NCI-H460 (cell line): ENCODE results near the gene ATXN7L1. TPM values are rescaled to one million over a fixed set of nuclear protein-coding genes. Genes with fewer than 3 reads are reported as not detected.
A peak's percentile ranks its signal among the peaks of the same experiment; 100 is the strongest.

Source experiments
- DNase-seq: peaks from one replicate; pipeline ENCODE4 v3.0.0-alpha.2; 2016; ENCODE audit warnings: low read depth; ENCODE audit errors: extremely low read depth
- total RNA-seq: library from RNA; depleted of rRNA; stranded (reverse); fragments of >200 nt; shearing (Covaris generic); gene quantifications from 2 replicates; pipeline ENCODE4 v1.2.3, GENCODE V29; 2014

The ATXN7L1 gene
- total RNA-seq, 1 experiment from 2014 or later, result 4.9 TPM

- peak; percentile 94 for DNase-seq
These were observed 45.7 kb downstream of the ATXN7L1 start for GRCh38 chr7:105830405-105831301.

- DNase-seq, result peak; percentile 59
These were observed 46.6 kb downstream of the ATXN7L1 start for GRCh38 chr7:105829681-105830322.

DNA sequence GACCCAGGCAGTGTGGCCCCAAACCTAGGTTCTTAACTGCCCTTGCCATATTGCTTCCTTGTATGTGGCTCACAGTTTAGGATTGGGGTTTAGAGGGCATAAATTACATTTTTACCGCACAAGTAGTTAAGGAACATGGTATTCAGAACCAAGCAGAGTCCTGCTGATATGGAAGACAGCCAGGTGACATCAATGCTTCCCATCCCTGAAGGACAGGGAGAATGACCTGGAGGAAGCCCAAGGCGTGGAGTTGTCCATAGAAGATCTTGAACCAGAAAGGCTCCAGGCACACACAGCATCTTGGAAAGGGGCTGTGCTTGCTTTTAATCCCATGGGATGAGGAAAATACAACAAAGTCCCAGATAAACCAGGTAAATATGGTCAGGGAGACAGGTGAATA, 48.3 kb downstream of the ATXN7L1 start:
- DNase-seq, result no peak

GRCh38 chr7:105827151-105827875, 49.1 kb downstream of the ATXN7L1 start:
- no peak for DNase-seq

DNA sequence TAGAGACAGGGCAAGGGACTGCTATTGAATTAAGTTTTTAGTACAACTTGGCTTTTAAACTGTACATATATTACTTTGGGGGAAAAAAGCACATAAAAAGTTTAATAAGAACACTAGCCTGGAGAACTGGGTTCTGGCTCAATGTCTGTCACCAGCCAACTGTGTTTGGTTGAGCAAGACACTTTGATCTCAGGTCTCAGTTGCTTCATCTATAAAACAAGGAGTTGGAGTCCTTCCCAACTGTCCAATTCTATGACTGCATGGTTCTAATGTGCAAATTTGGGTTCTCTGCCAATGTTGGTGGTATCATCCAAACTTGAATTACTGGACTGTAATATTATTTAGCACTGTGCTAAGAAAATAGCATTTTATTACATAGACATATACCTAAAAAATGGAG, 50.3 kb downstream of the ATXN7L1 start:
- DNase-seq, result no peak

DNA sequence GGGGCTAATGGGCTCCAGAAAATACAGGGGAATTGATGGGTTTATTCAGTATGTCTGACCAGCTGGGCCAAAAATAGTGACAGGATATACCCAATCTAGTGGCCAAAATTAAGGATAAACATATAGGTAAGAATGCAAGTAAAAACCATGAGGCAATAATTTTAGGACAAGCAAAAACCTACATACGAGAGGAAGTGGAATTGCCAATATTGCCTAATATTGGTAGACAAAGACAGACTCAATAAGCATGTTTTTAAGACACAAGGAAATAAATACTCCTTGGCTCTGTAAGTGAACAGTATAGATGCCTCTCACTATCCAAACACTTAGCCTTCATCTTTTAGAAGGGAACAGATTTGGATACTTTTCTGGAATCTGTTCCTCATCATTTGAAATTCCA, 51.0 kb downstream of the ATXN7L1 start:
- no peak for DNase-seq

- no peak for DNase-seq
These were observed 53.6 kb downstream of the ATXN7L1 start for GRCh38 chr7:105822806-105823205.

GRCh38 chr7:105821527-105821926, 54.9 kb downstream of the ATXN7L1 start:
- no peak for DNase-seq

GRCh38 chr7:105820363-105821066, 55.9 kb downstream of the ATXN7L1 start:
- no peak for DNase-seq

DNA sequence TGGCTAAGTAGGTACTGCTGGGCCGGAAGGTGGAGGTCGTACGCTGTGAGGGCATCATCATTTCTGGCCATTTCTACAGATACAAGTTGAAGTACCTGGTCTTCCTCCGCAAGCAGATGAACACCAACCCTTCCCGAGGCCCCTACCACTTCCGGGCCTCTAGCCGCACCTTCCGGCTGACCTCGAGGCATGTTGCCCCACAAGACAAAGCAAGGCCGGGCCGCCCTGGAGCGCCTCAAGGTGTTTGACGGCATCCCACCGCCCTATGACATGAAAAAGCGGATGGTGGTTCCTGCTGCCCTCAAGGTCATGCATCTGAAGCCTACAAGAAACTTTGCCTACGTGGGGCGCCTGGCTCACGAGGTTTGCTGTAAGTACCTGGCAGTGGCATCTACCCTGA, 56.8 kb downstream of the ATXN7L1 start:
- DNase-seq, result no peak

DNA sequence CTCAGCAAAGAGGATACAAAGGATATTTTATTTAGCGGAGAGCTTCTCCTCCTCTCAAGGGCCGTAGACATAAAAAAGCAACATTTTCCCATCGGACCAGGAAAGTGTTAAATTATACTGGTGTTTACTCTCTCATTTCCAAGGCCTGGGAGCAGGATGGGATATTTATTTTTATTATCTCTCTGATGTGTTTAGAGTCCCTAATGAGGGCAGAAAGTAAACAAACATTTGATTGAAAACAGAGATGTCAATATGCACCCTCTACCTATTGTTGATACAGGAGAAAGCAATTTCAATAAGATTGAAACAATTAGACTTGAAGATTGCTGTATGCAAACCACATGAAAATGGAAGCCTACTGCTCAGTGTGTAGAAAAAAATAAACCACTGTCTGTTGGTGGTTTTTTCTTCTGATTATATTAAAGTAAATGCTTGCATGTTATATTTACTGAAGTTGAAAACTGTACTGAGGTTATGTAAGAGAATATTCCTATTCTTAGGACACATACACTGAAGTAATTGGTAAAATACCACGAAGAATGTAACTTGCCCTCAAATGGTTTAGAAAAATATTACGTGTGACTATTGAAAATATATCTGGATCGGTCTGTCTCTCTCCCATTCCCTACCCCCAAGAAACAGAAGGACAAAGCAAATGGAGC, 59.3 kb downstream of the ATXN7L1 start:
- no peak for DNase-seq

DNA sequence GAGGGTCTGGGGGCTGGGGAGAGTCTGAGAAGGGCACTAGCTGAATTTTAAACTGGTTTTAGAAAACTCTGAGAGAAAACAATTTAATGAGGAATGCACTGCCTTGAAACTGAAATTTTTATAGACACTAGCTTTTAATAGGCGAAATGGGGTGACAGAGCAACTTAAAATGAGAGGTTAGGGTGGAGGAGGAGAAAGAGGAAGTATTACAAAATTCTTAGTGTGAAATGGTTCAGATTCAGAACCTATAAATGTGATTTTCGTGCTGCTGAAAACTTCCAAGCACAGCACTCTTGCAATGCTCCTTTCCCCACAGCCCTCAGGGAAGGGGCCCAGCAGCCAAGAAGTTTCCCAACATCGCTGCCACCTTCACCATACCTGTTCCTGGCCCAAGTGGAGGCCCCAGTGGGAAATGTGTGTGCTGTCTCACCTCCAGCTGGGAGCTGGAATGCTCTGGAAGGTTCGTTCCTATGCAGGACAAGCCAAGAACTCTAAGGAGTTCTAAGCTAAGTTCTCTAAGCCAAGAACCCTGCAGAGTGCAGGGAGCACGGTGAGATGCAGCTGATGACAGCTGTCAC, 60.0 kb downstream of the ATXN7L1 start:
- no peak for DNase-seq

- no peak for DNase-seq
These were observed 60.8 kb downstream of the ATXN7L1 start for GRCh38 chr7:105815576-105815975.

DNA sequence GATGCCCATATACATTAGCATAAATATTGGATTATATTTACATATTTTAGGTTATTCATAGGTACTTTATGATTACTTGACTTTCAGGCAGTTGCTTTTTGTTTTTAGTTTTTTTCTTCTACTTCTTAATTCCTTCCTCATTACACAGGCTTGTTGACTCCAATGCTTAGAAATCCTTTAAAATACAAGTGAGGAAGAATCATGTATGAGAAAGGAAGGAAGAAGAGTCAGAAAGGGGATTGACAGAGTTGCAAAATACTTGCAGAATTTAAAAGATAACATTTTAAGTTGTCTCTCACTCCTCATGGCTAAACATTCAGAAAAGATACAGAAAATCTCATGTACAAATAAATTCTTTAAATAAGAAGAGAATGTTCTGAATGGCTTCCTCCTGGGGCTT, 61.9 kb downstream of the ATXN7L1 start:
- no peak for DNase-seq

- DNase-seq, result no peak
These were observed 65.1 kb downstream of the ATXN7L1 start for GRCh38 chr7:105811189-105811847.

GRCh38 chr7:105810556-105810955, 65.8 kb downstream of the ATXN7L1 start:
- DNase-seq, result no peak

- no peak for DNase-seq
These were observed 67.5 kb downstream of the ATXN7L1 start for GRCh38 chr7:105808703-105809590.

- no peak for DNase-seq
These were observed 68.2 kb downstream of the ATXN7L1 start for GRCh38 chr7:105808209-105808608.

DNA sequence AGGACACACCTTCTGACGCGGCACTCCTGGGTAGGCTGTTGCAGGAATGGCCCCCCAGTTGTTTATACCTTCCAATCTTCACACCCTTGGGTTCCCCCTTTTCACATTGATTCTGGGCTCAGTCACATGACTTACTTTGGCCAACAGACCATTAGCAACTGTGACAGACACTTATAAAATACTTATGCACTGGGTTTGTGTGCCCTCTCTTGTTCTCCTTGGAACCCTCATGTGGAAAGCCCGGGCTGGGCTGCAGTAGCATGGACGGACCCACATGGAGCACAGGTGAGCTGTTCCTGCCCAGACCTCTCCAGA, 69.0 kb downstream of the ATXN7L1 start:
- DNase-seq, result no peak
